GM12872 (cell line): ENCODE results near the gene ZER1.

Source experiments
- CTCF ChIP-seq: IDR thresholded peaks from 3 replicates; pipeline ENCODE4 v1.5.1; 2011; ENCODE audit warnings: low read depth, mild to moderate bottlenecking, low read length, moderate library complexity; ENCODE audit not compliant: insufficient read depth

Gene ZER1

GRCh38 chr9:128798896-128799295 is 27.2 kb upstream of the ZER1 start:
- TF ChIP-seq CTCF = no peak

GRCh38 chr9:128792978-128793686 is 21.4 kb upstream of the ZER1 start:
- no peak for TF ChIP-seq CTCF

- TF ChIP-seq CTCF = no peak
Observed at GRCh38 chr9:128792134-128792533, 20.4 kb upstream of the ZER1 start.

GRCh38 chr9:128790536-128790935 is 18.8 kb upstream of the ZER1 start:
- no peak for TF ChIP-seq CTCF

GRCh38 chr9:128788445-128788844 is 16.7 kb upstream of the ZER1 start:
- TF ChIP-seq CTCF = no peak

GRCh38 chr9:128787659-128788058 is 15.9 kb upstream of the ZER1 start:
- TF ChIP-seq CTCF = no peak

- no peak for TF ChIP-seq CTCF
Observed at GRCh38 chr9:128786681-128787601, 15.2 kb upstream of the ZER1 start, which contains the start of gene TBC1D13. Gene TBC1D13 (plus strand): TSS chr9:128787253. CDS start chr9:128787354, 101 bp downstream.
